OCI-LY3 (cell line): ENCODE results near the gene ACO1.

Experiments used
- H2AFZ ChIP-seq: fragments of 200-600, 300-600 bp; shearing (Covaris generic); 2 replicates; pipeline ENCODE4 v1.6.0; 2014; ENCODE audit warnings: antibody characterized with exemption, low read depth, low read length
- H3K27ac ChIP-seq: fragments of 200-600, 300-600 bp; sonication (generic); 2 replicates; pipeline ENCODE4 v1.5.1; 2014; ENCODE audit warnings: mild to moderate bottlenecking, low read length, moderate library complexity, mixed read lengths
- H3K27me3 ChIP-seq: fragments of 200-600, 300-600 bp; sonication (generic); 2 replicates; pipeline ENCODE4 v1.6.1; 2014; ENCODE audit warnings: low read depth, low read length, mixed read lengths
- H3K36me3 ChIP-seq: fragments of 200-600, 300-600 bp; sonication (generic); replicated peaks from 2 replicates; pipeline ENCODE3; 2014; ENCODE audit warnings: low read depth, low read length, mixed read lengths
- H3K4me1 ChIP-seq: fragments of 300-600, 200-600 bp; sonication (generic); 2 replicates; pipeline ENCODE4 v1.6.1; 2014; ENCODE audit warnings: low read length, mixed read lengths
- H3K4me2 ChIP-seq: fragments of 200-600, 300-600 bp; sonication (generic); 2 replicates; pipeline ENCODE4 v1.6.1; 2014; ENCODE audit warnings: low read length, mixed read lengths
- H3K4me3 ChIP-seq: fragments of 300-600, 200-600 bp; sonication (generic); 2 replicates; pipeline ENCODE4 v1.5.1; 2014; ENCODE audit warnings: antibody characterized with exemption, mild to moderate bottlenecking, low read length, moderate library complexity
- H3K79me2 ChIP-seq: fragments of 300-600, 200-600 bp; shearing (Covaris generic); 2 replicates; pipeline ENCODE4 v1.6.1; 2014; ENCODE audit warnings: mild to moderate bottlenecking, low read length, mixed read lengths
- H3K9ac ChIP-seq: fragments of 300-600, 200-600 bp; shearing (Covaris generic); 2 replicates; pipeline ENCODE4 v1.6.0; 2014; ENCODE audit warnings: mild to moderate bottlenecking, low read length, moderate library complexity
- H3K9me3 ChIP-seq: fragments of 200-600, 300-600 bp; shearing (Covaris generic); 2 replicates; pipeline ENCODE4 v1.6.1; 2014; ENCODE audit warnings: low read length, mixed read lengths; ENCODE audit not compliant: insufficient read depth
- H4K20me1 ChIP-seq: fragments of 200-600, 300-600 bp; sonication (generic); 2 replicates; pipeline ENCODE4 v1.6.1; 2016; ENCODE audit warnings: low read length, mixed read lengths; ENCODE audit not compliant: insufficient read depth
- CTCF ChIP-seq: fragments of 200-600, 300-600 bp; sonication (generic); IDR thresholded peaks from 2 replicates; pipeline ENCODE4 v1.5.1; 2014; ENCODE audit warnings: antibody characterized with exemption, low read length, low read depth
- EZH2phosphoT487 ChIP-seq: fragments of 200-600 bp; shearing (Covaris generic); IDR thresholded peaks from 2 replicates; pipeline ENCODE4 v1.6.1; 2018; ENCODE audit warnings: antibody characterized with exemption, mixed run types, low read depth

Gene ACO1

GRCh38 chr9:32404402-32404801 lies 20.0 kb downstream of the ACO1 start:
- peaks cover 20% of the 10 kb centered on the region for H3K36me3 ChIP-seq
- H3K9ac ChIP-seq, result no peak overlapping the region
- no peaks in the 10 kb centered on the region for H3K27me3 ChIP-seq
- H3K79me2 ChIP-seq, result no peaks in the 10 kb centered on the region
- H3K9me3 ChIP-seq, result no peaks in the 10 kb centered on the region
- H3K4me2 ChIP-seq, result no peak overlapping the region
- H3K27ac ChIP-seq, result no peak overlapping the region
- H2AFZ ChIP-seq, result no peak overlapping the region
- no peak overlapping the region for H3K4me3 ChIP-seq
- H4K20me1 ChIP-seq, result no peaks in the 10 kb centered on the region
- TF ChIP-seq CTCF (no peak), EZH2phosphoT487 (no peak)
- no peaks in the 10 kb centered on the region for H3K4me1 ChIP-seq

- Histone ChIP-seq H3K4me3 (no peak overlapping the region), H4K20me1 (no peaks in the 10 kb centered on the region), H3K27ac (no peak overlapping the region), H3K27me3 (no peaks in the 10 kb centered on the region), H2AFZ (no peak overlapping the region), H3K4me2 (no peak overlapping the region), H3K9ac (no peak overlapping the region), H3K79me2 (no peaks in the 10 kb centered on the region), H3K4me1 (no peaks in the 10 kb centered on the region), H3K9me3 (no peaks in the 10 kb centered on the region), H3K36me3 (peaks cover 20% of the 10 kb centered on the region)
- TF ChIP-seq EZH2phosphoT487, result no peak
- no peak for TF ChIP-seq CTCF
Observed at GRCh38 chr9:32404856-32405255, 20.4 kb downstream of the ACO1 start.

GRCh38 chr9:32405506-32405905 lies 21.1 kb downstream of the ACO1 start:
- TF ChIP-seq EZH2phosphoT487 (no peak), CTCF (no peak)

GRCh38 chr9:32406046-32406445 lies 21.6 kb downstream of the ACO1 start:
- H3K4me1 ChIP-seq, result no peaks in the 10 kb centered on the region
- H3K9ac ChIP-seq, result no peak overlapping the region
- H3K36me3 ChIP-seq, result peaks cover 20% of the 10 kb centered on the region
- no peaks in the 10 kb centered on the region for H3K27me3 ChIP-seq
- no peaks in the 10 kb centered on the region for H3K79me2 ChIP-seq
- no peak overlapping the region for H3K27ac ChIP-seq
- no peak overlapping the region for H2AFZ ChIP-seq
- no peaks in the 10 kb centered on the region for H3K9me3 ChIP-seq
- no peaks in the 10 kb centered on the region for H4K20me1 ChIP-seq
- H3K4me2 ChIP-seq, result no peak overlapping the region
- TF ChIP-seq EZH2phosphoT487 (no peak), CTCF (no peak)
- no peak overlapping the region for H3K4me3 ChIP-seq

More at GRCh38 chr9:32405506-32405905, 21.1 kb downstream of the ACO1 start:
- no peak overlapping the region for H3K4me3 ChIP-seq
- no peaks in the 10 kb centered on the region for H3K4me1 ChIP-seq
- H3K27me3 ChIP-seq, result no peaks in the 10 kb centered on the region
- H4K20me1 ChIP-seq, result no peaks in the 10 kb centered on the region
- H3K27ac ChIP-seq, result no peak overlapping the region
- no peak overlapping the region for H3K4me2 ChIP-seq
- H3K9me3 ChIP-seq, result no peaks in the 10 kb centered on the region
- no peaks in the 10 kb centered on the region for H3K79me2 ChIP-seq
- H3K9ac ChIP-seq, result no peak overlapping the region
- H3K36me3 ChIP-seq, result peaks cover 20% of the 10 kb centered on the region
- H2AFZ ChIP-seq, result no peak overlapping the region
